ENCODE measurements around the gene TRAF3. TPM values are rescaled to one million over a fixed set of nuclear protein-coding genes. Genes with fewer than 3 reads are reported as not detected.

The TRAF3 gene
- total RNA-seq, 5 donors from 2014 or later (not counting 1 experiment from before 2014, with no cell fraction given): 29.6 to 46.1 (median 35.7) TPM

DNA sequence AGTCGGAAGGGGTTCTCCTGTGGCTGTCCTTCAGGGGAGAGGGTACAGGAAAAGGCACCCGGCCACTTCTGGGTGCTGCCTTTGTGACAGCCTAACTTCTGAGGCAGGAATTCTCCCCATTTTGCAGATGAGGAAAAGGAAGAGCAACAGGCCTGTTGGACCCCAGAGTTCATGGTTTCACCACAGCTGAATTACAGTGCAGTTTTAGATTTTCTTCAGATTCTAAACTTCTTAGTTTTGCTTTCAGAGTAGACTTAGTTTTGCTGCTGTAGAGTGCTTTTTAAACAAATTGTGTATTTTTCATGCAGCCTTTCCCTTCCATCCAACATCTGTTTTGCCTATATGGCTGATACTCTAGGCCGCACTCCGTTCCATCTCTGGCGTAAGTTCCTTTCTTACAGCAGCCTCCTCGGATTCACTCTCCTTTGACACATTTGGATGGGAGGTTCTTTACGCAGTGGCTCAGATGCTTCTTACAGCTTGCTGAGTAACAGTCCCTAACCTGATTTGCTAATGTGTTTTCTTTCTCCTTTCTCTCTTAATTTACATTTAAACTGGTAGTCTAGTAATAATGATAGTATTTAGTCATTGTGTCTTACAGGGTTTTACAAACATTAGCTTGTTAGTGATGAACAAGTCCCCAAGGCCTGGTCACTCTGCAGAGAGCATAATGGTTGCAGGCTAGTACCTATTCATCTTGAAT is 7.8 kb downstream of the TRAF3 start:
- POLR2A ChIA-PET: no interaction called here
- peaks cover 72 to 82% (median 75%) of the 10 kb centered on the region in 3 donors for H3K4me1 Mint-ChIP-seq

DNA sequence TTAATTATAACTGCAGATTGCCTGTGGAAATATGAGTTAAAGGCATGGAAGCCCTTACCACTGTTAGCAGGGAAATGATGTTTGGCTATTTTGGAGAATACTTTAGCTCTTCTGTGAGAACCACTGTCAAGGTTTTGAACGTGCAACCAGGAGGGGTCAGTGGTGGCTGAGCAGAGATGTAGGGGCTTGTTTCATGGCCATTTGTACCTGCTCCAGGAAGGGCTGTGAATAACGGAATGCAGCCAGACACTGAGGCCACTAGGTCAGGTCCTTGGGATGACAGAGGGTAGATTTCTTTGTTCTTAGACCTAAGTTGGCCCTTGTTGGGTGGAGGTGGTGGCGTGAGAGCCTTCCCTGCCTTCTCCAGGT is 8.3 kb downstream of the TRAF3 start:
- peaks cover 19% of the 10 kb centered on the region for H3K36me3 Mint-ChIP-seq
- H3K4me1 Mint-ChIP-seq: peaks cover 72 to 84% (median 78%) of the 10 kb centered on the region in 3 donors
- Histone ChIP-seq H3K27ac (ENCODE audit: low read length) (no peak overlapping the region), H3K4me1 (ENCODE audit: control insufficient read depth in 1 of 2, extremely low read depth in 1 of 2, insufficient read depth in 2 of 2, low read length in 2 of 2) (peaks cover 5 to 53% of the 10 kb centered on the region in 2 experiments), H3K4me3 (ENCODE audit: control insufficient read depth in 1 of 2, extremely low read depth in 1 of 2, low read length in 1 of 2) (no peak overlapping the region), H3K36me3 (ENCODE audit: control insufficient read depth in 2 of 2, extremely low read depth in 1 of 2, insufficient read depth in 1 of 2, low read length in 1 of 2) (no peaks in the 10 kb centered on the region), H3K27me3 (replicated peaks in 1 of 2; ENCODE audit: control insufficient read depth in 2 of 2, extremely low read depth in 1 of 2, insufficient read depth in 2 of 2, low read length in 1 of 2) (no peaks in the 10 kb centered on the region), H3K9me3 (no peaks in the 10 kb centered on the region)
- POLR2A ChIA-PET: no interaction called here
- no peaks in the 10 kb centered on the region for H3K9me3 Mint-ChIP-seq
- H3K27me3 Mint-ChIP-seq: no peaks in the 10 kb centered on the region
- DNase-seq (no peak), ATAC-seq (replicated peaks in 1 of 4) (no peak)
- no peak overlapping the region for H3K27ac Mint-ChIP-seq
- H3K4me3 Mint-ChIP-seq: peak overlapping the region in 1 of 3 donors; percentile 22
- CTCF ChIA-PET: no interaction called here
- 81% methylated on average over 2 of the region's 3 CpGs for whole genome bisulfite sequencing (ENCODE audit: insufficient coverage)

More for the DNA sequence above, 7.8 kb downstream of the TRAF3 start:
- no peaks in the 10 kb centered on the region for H3K27me3 ChIP-seq (replicated peaks in 1 of 2; ENCODE audit: control insufficient read depth in 2 of 2, extremely low read depth in 1 of 2, insufficient read depth in 2 of 2, low read length in 1 of 2)
- Mint-ChIP-seq H3K9me3 (no peaks in the 10 kb centered on the region), H3K27ac (peak overlapping the region; percentile 11 to 37), H3K4me3 (peak overlapping the region in 2 of 3 donors; percentile 3 to 22), H3K27me3 (no peaks in the 10 kb centered on the region), H3K36me3 (peaks cover 16% of the 10 kb centered on the region)
- no peaks in the 10 kb centered on the region for H3K36me3 ChIP-seq (ENCODE audit: control insufficient read depth in 2 of 2, extremely low read depth in 1 of 2, insufficient read depth in 1 of 2, low read length in 1 of 2)
- ATAC-seq (replicated peaks in 1 of 4) (no peak), DNase-seq (no peak)
- no peak overlapping the region for H3K4me3 ChIP-seq (ENCODE audit: control insufficient read depth in 1 of 2, extremely low read depth in 1 of 2, low read length in 1 of 2)
- CTCF ChIA-PET: no interaction called here
- 100% methylated on average over 1 of the region's 7 CpGs for WGBS (ENCODE audit: insufficient coverage)
- H3K9me3 ChIP-seq: no peaks in the 10 kb centered on the region
- no peak overlapping the region for H3K27ac ChIP-seq (ENCODE audit: low read length)
- H3K4me1 ChIP-seq (ENCODE audit: control insufficient read depth in 1 of 2, extremely low read depth in 1 of 2, insufficient read depth in 2 of 2, low read length in 2 of 2): peaks cover 5 to 57% of the 10 kb centered on the region in 2 experiments

DNA sequence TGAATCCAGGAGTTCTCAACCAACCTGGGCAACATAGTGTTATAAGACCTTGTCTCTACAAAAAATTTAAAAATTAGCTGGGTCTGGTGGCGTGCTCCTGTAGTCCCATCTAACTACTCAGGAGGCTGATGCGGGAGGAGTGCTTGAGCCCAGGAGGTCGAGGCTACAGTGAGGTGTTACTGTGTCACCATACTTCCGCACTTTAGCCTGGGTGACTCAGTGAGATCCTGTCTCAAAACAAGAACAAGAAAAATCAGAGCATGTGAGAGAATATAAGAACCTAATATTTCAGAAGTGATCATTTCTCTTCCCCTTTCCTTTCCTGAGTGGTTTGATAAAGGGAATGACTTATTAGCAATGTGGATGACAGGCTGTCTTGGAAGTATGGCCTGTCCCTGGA is 9.5 kb downstream of the TRAF3 start:
- H3K27ac ChIP-seq (ENCODE audit: low read length): no peak overlapping the region
- no peaks in the 10 kb centered on the region for H3K27me3 ChIP-seq (replicated peaks in 1 of 2; ENCODE audit: control insufficient read depth in 2 of 2, extremely low read depth in 1 of 2, insufficient read depth in 2 of 2, low read length in 1 of 2)
- ChIA-PET POLR2A (no interaction called here), CTCF (no interaction called here)
- H3K36me3 Mint-ChIP-seq: peaks cover 22% of the 10 kb centered on the region
- no CpG with 5 or more reads among the region's 4 CpGs for WGBS (ENCODE audit: insufficient coverage)
- peak in 2 of 35 experiments; percentile 15 to 22 for DNase-seq
- no peaks in the 10 kb centered on the region for H3K36me3 ChIP-seq (ENCODE audit: control insufficient read depth in 2 of 2, extremely low read depth in 1 of 2, insufficient read depth in 1 of 2, low read length in 1 of 2)
- no peak overlapping the region for H3K4me3 ChIP-seq (ENCODE audit: control insufficient read depth in 1 of 2, extremely low read depth in 1 of 2, low read length in 1 of 2)
- H3K9me3 Mint-ChIP-seq: no peaks in the 10 kb centered on the region
- H3K27ac Mint-ChIP-seq: no peak overlapping the region
- H3K27me3 Mint-ChIP-seq: no peaks in the 10 kb centered on the region
- H3K9me3 ChIP-seq: no peaks in the 10 kb centered on the region
- peaks cover 4 to 43% of the 10 kb centered on the region in 2 experiments for H3K4me1 ChIP-seq (ENCODE audit: control insufficient read depth in 1 of 2, extremely low read depth in 1 of 2, insufficient read depth in 2 of 2, low read length in 2 of 2)
- ATAC-seq (replicated peaks in 1 of 4): peak in 1 of 4 experiments; percentile 70
- H3K4me1 Mint-ChIP-seq: peaks cover 76 to 86% (median 78%) of the 10 kb centered on the region in 3 donors
- H3K4me3 Mint-ChIP-seq: peak overlapping the region in 1 of 3 donors; percentile 23

- Mint-ChIP-seq H3K9me3 (no peaks in the 10 kb centered on the region), H3K36me3 (peaks cover 30% of the 10 kb centered on the region), H3K4me3 (no peak overlapping the region), H3K27me3 (no peaks in the 10 kb centered on the region), H3K4me1 (peaks cover 75 to 82% (median 78%) of the 10 kb centered on the region in 3 donors), H3K27ac (no peak overlapping the region)
- ATAC-seq (replicated peaks in 1 of 4): peak in 1 of 4 experiments; percentile 36
- Histone ChIP-seq H3K27me3 (replicated peaks in 1 of 2; ENCODE audit: control insufficient read depth in 2 of 2, extremely low read depth in 1 of 2, insufficient read depth in 2 of 2, low read length in 1 of 2) (no peaks in the 10 kb centered on the region), H3K36me3 (ENCODE audit: control insufficient read depth in 2 of 2, extremely low read depth in 1 of 2, insufficient read depth in 1 of 2, low read length in 1 of 2) (peaks cover 4 to 5% of the 10 kb centered on the region in 2 donors), H3K4me1 (ENCODE audit: control insufficient read depth in 1 of 2, extremely low read depth in 1 of 2, insufficient read depth in 2 of 2, low read length in 2 of 2) (peaks cover 0 to 49% of the 10 kb centered on the region in 2 experiments), H3K9me3 (no peaks in the 10 kb centered on the region), H3K4me3 (ENCODE audit: control insufficient read depth in 1 of 2, extremely low read depth in 1 of 2, low read length in 1 of 2) (no peak overlapping the region), H3K27ac (ENCODE audit: low read length) (no peak overlapping the region)
- peak in 1 of 35 experiments; percentile 37 for DNase-seq
- CTCF ChIA-PET: no interaction called here
- no CpG with 5 or more reads among the region's 5 CpGs for WGBS (ENCODE audit: insufficient coverage)
- POLR2A ChIA-PET: no interaction called here
Observed at GRCh38 chr14:102789349-102789748, 12.1 kb downstream of the TRAF3 start.

DNA sequence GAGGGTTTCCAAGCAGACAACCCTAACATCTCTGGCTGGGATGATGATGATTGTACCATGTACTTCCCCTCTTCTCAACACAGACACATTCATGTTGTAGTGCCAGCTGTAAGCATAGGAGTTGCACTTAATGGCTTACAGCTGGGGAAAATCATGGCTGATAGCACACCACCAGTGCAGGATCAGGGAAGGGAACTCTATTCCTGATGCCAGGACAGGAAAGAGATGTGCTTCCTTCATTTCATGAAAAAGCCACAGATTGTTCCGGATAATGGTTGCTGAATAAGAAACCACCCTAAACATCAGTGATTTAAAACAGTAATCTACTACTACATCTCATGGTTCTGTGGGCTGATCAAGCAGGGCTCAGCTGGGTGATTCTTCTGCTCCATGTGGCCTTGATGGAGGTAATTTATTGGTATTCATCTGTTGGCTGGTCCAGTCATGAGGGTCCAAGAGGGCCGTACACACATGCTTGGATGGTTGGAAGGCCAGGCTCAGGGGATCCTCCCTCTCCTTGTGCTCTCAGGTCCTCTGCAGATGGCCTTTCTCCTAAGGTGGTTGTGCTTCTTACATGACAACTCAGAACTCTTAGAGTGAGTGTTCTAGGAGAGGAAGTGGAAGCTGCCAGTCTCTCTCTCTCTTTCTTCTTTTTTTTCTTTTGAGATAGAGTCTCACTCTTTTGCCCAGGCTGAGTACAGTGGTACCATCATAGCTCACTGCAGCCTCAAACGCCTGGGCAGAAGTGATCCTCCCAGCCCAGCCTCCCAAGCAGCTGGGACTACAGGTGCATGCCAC is 16.5 kb downstream of the TRAF3 start:
- peaks cover 0 to 45% of the 10 kb centered on the region in 2 experiments for H3K4me1 ChIP-seq (ENCODE audit: control insufficient read depth in 1 of 2, extremely low read depth in 1 of 2, insufficient read depth in 2 of 2, low read length in 2 of 2)
- POLR2A ChIA-PET: no interaction called here

DNA sequence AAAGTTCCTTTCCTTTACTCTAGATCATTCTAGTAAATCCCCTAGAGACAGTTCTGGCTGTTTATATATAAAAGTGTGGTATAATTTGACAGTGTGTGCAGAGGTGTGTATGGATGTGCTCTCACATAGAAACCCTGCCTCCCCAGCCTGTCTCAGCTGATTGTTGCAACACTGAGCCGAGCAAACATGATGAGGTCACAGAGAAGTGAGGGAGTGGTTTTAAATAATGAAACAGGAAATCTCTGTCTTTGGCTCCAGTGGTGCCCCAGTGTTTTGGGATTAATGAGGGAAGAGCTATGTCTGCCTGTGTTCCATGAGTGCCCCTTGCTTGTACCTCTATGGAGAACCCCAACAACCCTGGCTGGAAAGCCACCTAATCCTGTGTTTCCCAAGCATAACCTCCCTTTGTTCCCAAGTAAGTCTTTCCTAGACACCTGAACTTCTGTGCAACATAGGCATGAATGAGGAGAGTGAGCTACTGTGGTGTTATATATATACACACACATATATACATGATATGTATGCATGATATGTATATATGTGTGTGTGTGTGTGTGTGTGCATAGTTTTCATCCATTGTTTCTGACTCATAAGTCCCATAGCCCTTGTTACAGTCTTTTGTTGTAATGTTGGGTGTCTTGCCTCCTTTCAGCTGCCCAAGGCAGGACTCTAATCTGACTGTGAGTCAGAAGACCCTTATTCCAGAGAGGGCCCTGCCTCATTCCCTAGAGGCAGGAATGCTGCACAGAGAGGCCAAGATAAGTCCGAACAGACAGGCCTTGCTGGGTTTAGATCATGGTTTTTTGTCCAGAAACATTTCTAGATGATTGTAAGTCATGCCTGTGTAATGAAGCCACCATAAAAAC is 18.0 kb downstream of the TRAF3 start:
- ChIA-PET CTCF (no interaction called here), POLR2A (no interaction called here)
- H3K36me3 ChIP-seq (ENCODE audit: control insufficient read depth in 2 of 2, extremely low read depth in 1 of 2, insufficient read depth in 1 of 2, low read length in 1 of 2): peaks cover 7 to 9% of the 10 kb centered on the region in 2 donors
- no peak overlapping the region for H3K4me3 ChIP-seq (ENCODE audit: control insufficient read depth in 1 of 2, extremely low read depth in 1 of 2, low read length in 1 of 2)
- H3K27ac ChIP-seq (ENCODE audit: low read length): peak overlapping the region; percentile 32
- Mint-ChIP-seq H3K27me3 (no peaks in the 10 kb centered on the region), H3K4me3 (peak overlapping the region in 2 of 3 donors; percentile 33 to 41), H3K4me1 (peaks cover 64 to 75% (median 72%) of the 10 kb centered on the region in 3 donors), H3K36me3 (peaks cover 21% of the 10 kb centered on the region), H3K9me3 (no peaks in the 10 kb centered on the region), H3K27ac (peak overlapping the region; percentile 61 to 80)
- DNase-seq (peak in 28 of 35 experiments; percentile 19 to 60 (median 38)), ATAC-seq (replicated peaks in 1 of 4) (peak; percentile 75 to 90 (median 82))
- WGBS (ENCODE audit: insufficient coverage): no CpG with 5 or more reads among the region's 2 CpGs
- peaks cover 0 to 45% of the 10 kb centered on the region in 2 experiments for H3K4me1 ChIP-seq (ENCODE audit: control insufficient read depth in 1 of 2, extremely low read depth in 1 of 2, insufficient read depth in 2 of 2, low read length in 2 of 2)
- no peaks in the 10 kb centered on the region for H3K27me3 ChIP-seq (replicated peaks in 1 of 2; ENCODE audit: control insufficient read depth in 2 of 2, extremely low read depth in 1 of 2, insufficient read depth in 2 of 2, low read length in 1 of 2)
- H3K9me3 ChIP-seq: no peaks in the 10 kb centered on the region

More for the DNA sequence above, 16.5 kb downstream of the TRAF3 start:
- Mint-ChIP-seq H3K4me1 (peaks cover 68 to 76% (median 75%) of the 10 kb centered on the region in 3 donors), H3K9me3 (no peaks in the 10 kb centered on the region), H3K27ac (no peak overlapping the region), H3K36me3 (peaks cover 28% of the 10 kb centered on the region), H3K4me3 (peak overlapping the region in 1 of 3 donors; percentile 43), H3K27me3 (no peaks in the 10 kb centered on the region)
- DNase-seq: no peak
- Histone ChIP-seq H3K4me3 (ENCODE audit: control insufficient read depth in 1 of 2, extremely low read depth in 1 of 2, low read length in 1 of 2) (no peak overlapping the region), H3K9me3 (no peaks in the 10 kb centered on the region), H3K27ac (ENCODE audit: low read length) (no peak overlapping the region), H3K27me3 (replicated peaks in 1 of 2; ENCODE audit: control insufficient read depth in 2 of 2, extremely low read depth in 1 of 2, insufficient read depth in 2 of 2, low read length in 1 of 2) (no peaks in the 10 kb centered on the region), H3K36me3 (ENCODE audit: control insufficient read depth in 2 of 2, extremely low read depth in 1 of 2, insufficient read depth in 1 of 2, low read length in 1 of 2) (peaks cover 7 to 9% of the 10 kb centered on the region in 2 donors)
- CTCF ChIA-PET: no interaction called here
- ATAC-seq (replicated peaks in 1 of 4): no peak
- 100% methylated on average over 1 of the region's 3 CpGs for WGBS (ENCODE audit: insufficient coverage)
